ENCODE measurements around the gene MYOCD.

Gene MYOCD

DNA sequence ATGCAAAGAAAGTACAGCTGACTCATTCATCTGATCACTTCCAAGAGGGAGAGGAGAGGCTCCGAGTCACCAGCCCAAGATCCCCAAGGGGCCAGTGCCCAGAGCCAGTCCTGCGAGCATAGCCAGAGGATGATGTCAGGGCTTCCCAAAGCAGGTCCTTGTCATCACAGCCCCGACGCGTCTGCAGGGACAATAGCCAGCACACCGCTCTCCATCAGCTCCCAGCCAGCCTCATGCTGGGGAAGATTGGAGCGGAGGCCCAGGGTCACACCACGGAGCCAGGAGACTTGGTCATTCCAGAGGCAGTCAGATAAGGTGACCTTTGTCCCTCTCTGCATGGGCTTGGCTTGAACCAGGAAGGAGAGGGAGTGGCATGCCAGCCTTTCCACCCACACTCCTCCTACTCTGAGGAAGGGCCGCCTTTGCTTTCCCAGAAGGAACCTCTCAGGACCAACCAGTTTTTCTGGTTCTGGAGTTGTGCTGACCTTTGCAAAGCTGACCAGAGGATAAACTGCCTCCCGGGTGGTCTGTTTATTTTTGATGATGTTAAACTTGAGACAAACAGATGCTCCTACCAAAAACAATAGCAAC is 65.3 kb downstream of the MYOCD start:
- TF ChIP-seq, protein P1, sequence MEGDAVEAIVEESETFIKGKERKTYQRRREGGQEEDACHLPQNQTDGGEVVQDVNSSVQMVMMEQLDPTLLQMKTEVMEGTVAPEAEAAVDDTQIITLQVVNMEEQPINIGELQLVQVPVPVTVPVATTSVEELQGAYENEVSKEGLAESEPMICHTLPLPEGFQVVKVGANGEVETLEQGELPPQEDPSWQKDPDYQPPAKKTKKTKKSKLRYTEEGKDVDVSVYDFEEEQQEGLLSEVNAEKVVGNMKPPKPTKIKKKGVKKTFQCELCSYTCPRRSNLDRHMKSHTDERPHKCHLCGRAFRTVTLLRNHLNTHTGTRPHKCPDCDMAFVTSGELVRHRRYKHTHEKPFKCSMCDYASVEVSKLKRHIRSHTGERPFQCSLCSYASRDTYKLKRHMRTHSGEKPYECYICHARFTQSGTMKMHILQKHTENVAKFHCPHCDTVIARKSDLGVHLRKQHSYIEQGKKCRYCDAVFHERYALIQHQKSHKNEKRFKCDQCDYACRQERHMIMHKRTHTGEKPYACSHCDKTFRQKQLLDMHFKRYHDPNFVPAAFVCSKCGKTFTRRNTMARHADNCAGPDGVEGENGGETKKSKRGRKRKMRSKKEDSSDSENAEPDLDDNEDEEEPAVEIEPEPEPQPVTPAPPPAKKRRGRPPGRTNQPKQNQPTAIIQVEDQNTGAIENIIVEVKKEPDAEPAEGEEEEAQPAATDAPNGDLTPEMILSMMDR (IDR thresholded peaks at IDR 0.05; ENCODE audit: low read depth, low read length, missing control alignments), result no peak
- H3K4me3 ChIP-seq (replicated peaks; ENCODE audit: low read depth, low read length), result no peak overlapping the region
- DNase-seq (ENCODE audit: extremely low read depth, low read depth), result no peak

DNA sequence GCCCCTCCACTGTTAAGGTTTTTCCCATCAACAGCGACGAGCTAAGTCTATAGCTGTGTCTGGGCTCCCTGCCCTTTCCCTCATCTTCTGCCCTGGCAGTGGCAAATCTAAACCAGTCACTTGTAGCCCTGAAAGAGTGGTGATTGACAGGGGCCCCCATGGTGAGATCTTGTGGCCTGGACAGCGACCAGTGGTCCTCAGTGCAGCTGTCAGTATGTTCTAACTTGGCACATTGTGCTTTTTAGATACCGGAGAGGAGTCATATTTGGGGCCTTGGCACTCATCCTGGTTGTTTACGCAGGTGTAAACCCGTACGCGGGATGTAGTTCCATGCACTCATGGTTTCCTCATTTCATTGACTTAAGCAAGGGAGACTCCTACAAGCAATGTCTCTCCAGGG is 66.1 kb downstream of the MYOCD start:
- no peak overlapping the region for H3K4me3 ChIP-seq (replicated peaks; ENCODE audit: low read depth, low read length)
- TF ChIP-seq, protein P1 (IDR thresholded peaks at IDR 0.05; ENCODE audit: low read depth, low read length, missing control alignments), result no peak
- DNase-seq (ENCODE audit: extremely low read depth, low read depth), result no peak

DNA sequence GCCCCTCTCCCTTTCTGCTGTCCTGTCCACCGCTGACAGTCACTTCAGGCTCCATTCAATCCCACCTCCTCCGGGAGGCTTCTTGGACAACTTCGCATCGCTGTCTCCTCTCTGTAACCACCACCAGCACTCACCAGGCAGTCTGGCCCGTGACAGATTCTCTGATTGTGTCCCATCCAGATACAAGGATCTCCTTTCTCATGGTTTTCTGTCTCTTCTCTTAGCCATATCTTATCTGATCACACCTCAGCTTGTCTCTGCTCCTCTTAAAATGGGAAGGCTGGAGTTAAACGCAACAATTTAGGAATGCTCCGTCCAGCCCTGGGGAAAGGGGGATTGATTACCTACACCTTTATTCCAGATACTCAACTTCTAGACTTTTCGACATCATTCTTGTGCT is 66.7 kb downstream of the MYOCD start:
- TF ChIP-seq, protein P1 (IDR thresholded peaks at IDR 0.05; ENCODE audit: low read depth, low read length, missing control alignments), result no peak
- H3K4me3 ChIP-seq (replicated peaks; ENCODE audit: low read depth, low read length), result no peak overlapping the region
- no peak for DNase-seq (ENCODE audit: extremely low read depth, low read depth)

DNA sequence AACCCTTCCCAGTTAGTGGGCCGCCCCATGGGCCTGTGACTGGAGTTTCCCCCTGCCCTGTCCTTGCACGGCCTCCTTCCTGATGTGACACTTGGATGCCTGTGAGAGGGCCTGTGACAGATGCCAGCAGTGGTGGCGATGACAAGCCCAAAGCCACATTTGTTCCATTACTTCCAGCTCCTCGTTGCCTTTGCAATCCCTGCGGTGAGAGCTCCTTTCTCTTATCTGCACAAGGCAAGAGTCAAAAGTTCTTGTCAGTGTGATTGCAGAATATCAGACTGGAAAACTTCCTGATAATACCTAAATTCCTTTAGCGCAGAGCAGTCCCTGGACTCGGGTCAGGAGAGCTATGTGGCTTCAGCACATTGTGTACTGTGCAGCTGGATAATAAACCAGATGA is 69.2 kb downstream of the MYOCD start:
- DNase-seq (ENCODE audit: extremely low read depth, low read depth), result no peak

DNA sequence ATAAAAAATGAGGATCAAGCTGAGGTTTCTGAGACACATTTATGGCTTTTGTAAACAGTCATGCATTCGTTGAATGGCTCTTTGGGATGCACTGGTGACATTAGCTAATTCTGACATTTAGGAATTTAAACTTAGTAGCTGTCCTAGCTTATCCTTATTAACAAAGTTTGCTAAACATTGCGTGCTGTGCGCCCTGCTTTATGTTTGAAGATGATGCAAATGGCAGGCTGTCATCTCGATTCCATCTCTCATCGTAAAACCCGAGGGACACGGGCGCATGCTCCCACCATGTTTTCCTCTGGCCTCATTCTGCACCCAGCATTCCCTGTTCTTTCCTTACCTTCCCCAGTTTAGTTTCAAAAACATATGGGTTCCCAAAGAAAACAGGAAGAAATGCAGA is 69.8 kb downstream of the MYOCD start:
- no peak overlapping the region for H3K4me3 ChIP-seq (replicated peaks; ENCODE audit: low read depth, low read length)
- no peak for DNase-seq (ENCODE audit: extremely low read depth, low read depth)
- TF ChIP-seq, protein P1 (IDR thresholded peaks at IDR 0.05; ENCODE audit: low read depth, low read length, missing control alignments), result no peak

More for the DNA sequence above, 69.2 kb downstream of the MYOCD start:
- H3K4me3 ChIP-seq (replicated peaks; ENCODE audit: low read depth, low read length), result no peak overlapping the region
- TF ChIP-seq, protein P1 (IDR thresholded peaks at IDR 0.05; ENCODE audit: low read depth, low read length, missing control alignments), result no peak

DNA sequence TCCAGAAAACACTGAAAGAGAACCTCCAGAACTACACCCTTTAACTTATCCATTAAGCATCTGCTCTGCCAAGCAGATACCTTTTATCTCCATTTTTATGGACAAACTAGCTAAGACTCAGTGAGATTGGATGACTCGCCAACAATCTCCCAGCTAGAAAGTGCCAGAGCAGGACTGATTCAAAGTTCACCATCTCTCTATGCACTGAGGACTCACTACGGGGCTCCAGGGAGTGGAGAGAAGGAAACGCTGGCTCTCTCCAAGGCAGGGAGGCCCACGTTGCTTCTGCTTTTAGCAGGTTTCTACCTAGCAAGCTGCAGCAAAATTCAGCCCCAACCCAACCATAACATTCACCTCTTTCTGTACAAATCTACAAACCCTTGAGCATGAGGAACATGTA is 70.8 kb downstream of the MYOCD start:
- DNase-seq (ENCODE audit: extremely low read depth, low read depth), result no peak
- TF ChIP-seq, protein P1 (IDR thresholded peaks at IDR 0.05; ENCODE audit: low read depth, low read length, missing control alignments), result no peak
- H3K4me3 ChIP-seq (replicated peaks; ENCODE audit: low read depth, low read length), result no peak overlapping the region
